H1 (cell line): Measurements from ENCODE around the gene RHOB. TPM values are rescaled to one million over a fixed set of nuclear protein-coding genes. Genes with fewer than 3 reads are reported as not detected.

ENCODE experiments used
- CTCF ChIP-seq, 3 experiments: IDR thresholded peaks; 1 replicate in 2 of 3; 2 replicates in 1 of 3; pipeline versions ENCODE4 v1.5.1 to v1.6.1; 2011; ENCODE audit warnings: low read length in 3 of 3, mild to moderate bottlenecking in 3 of 3, inconsistent platforms in 2 of 3, low read depth in 1 of 3, moderate library complexity in 1 of 3; ENCODE audit not compliant: insufficient read depth in 1 of 3; ENCODE audit errors: control extremely low read depth in 1 of 3
- EGR1 ChIP-seq: IDR thresholded peaks from 2 replicates; pipeline ENCODE4 v1.6.1; 2011; ENCODE audit warnings: low read depth, low read length, borderline replicate concordance
- JUN ChIP-seq: IDR thresholded peaks from 2 replicates; pipeline ENCODE4 v1.6.1; 2011; ENCODE audit warnings: low read depth, mild to moderate bottlenecking, improper control_type of control experiment, low read length
- KDM1A ChIP-seq: fragments of 200-600, 300-600 bp; sonication (generic); IDR thresholded peaks from 2 replicates; pipeline ENCODE4 v1.7.1; 2016; ENCODE audit warnings: mild to moderate bottlenecking, low read length, borderline replicate concordance
- RNF2 ChIP-seq: fragments of 200-900, 300-1000 bp; sonication (generic); IDR thresholded peaks from 2 replicates; pipeline ENCODE4 v1.7.1; 2016; ENCODE audit warnings: borderline replicate concordance, low read depth, mild to moderate bottlenecking, antibody characterized with exemption, low read length; ENCODE audit not compliant: poor library complexity, severe bottlenecking; ENCODE audit errors: missing control alignments
- RXRA ChIP-seq: IDR thresholded peaks from 2 replicates; pipeline ENCODE4 v1.6.1; 2011; ENCODE audit warnings: low read depth, mild to moderate bottlenecking, low read length, moderate library complexity; ENCODE audit not compliant: insufficient read depth
- SUZ12 ChIP-seq: fragments of 200-600 bp; sonication (generic); IDR thresholded peaks from 2 replicates; pipeline ENCODE4 v1.6.1; 2012; ENCODE audit warnings: mild to moderate bottlenecking, inconsistent platforms, low read length, moderate library complexity, mixed read lengths
- TCF12 ChIP-seq: IDR thresholded peaks from 2 replicates; pipeline ENCODE4 v1.6.1; 2011; ENCODE audit warnings: low read depth, mild to moderate bottlenecking, low read length
- polyA plus RNA-seq, 7 experiments: library from polyadenylated mRNA; depleted of rRNA in 3 of 7; stranded (reverse) in 5 of 7; unstranded in 2 of 7; fragments of >200 nt in 5 of 7; fragments of 200-250 nt in 2 of 7; gene quantifications; 1 replicate in 5 of 7; 2 replicates in 1 of 7; 4 replicates in 1 of 7; pipeline versions ENCODE4 v1.2.1 to v1.2.3, GENCODE V29; 2011 to 2013; ENCODE audit warnings: missing spikeins in 2 of 7, mixed read lengths in 2 of 7
- total RNA-seq: library from RNA; stranded (reverse); fragmentation: NEBNext Ultra II Directional; extraction: Animal tissue kit (Norgen Biotek cat#: 25700); gene quantifications from 2 replicates; pipeline ENCODE4 v1.2.1, GENCODE V29; 2021

The RHOB gene
- total and polyA plus RNA-seq, 2 of the 8 experiments (the other 6 are each of a cell fraction or from before 2014, with no cell fraction given): 9.3 to 9.5 TPM

- TF ChIP-seq JUN (no peak), RXRA (no peak), TCF12 (no peak), CTCF (IDR thresholded peaks at IDR 0.05; ENCODE audit: control extremely low read depth in 1 of 3, insufficient read depth in 1 of 3, low read depth in 1 of 3, low read length in 3 of 3) (no peak), EGR1 (no peak), SUZ12 (no peak), RNF2 (no peak), KDM1A (no peak)
Observed at GRCh38 chr2:20397811-20398447, 48.9 kb upstream of the RHOB start (continued).
